HepG2 (cell line): ENCODE measurements around the gene SLC19A1. TPM values are rescaled to one million over a fixed set of nuclear protein-coding genes. Genes with fewer than 3 reads are reported as not detected.
"Not testable (repeated sequence)": the region's sequence is repeated elsewhere in the genome, so short reads cannot be mapped to it uniquely, and the experiment has no call there.

Experiments used
- ATAC-seq: fragments of 200-7000 bp; cut with Tn5 transposase; 3 replicates; pipeline ENCODE4 v1.9.1; 2020; ENCODE audit warnings: mild to moderate bottlenecking, moderate library complexity
- BruUV-seq: library from RNA; stranded (reverse); fragments of 400-500 nt; replicated peaks from 2 replicates; lab custom pipeline; 2021; lab: Mats Ljungman, UMichigan
- CTCF ChIA-PET: fragments of 300-600 bp; formaldehyde crosslinking; extraction: SDS; loops from one replicate; lab custom pipeline; 2021; ENCODE audit warnings: low total read pairs, inconsistent platforms, low intra/inter-chr PET ratio; lab: Yijun Ruan, JAX
- POLR2A ChIA-PET: fragments of 350-600 bp; sonication (Branson Sonifier 250); formaldehyde crosslinking; loops from one replicate; lab custom pipeline; 2020; ENCODE audit warnings: antibody characterized with exemption, inconsistent platforms; lab: Yijun Ruan, JAX
- DNase-seq: peaks from one replicate; pipeline ENCODE4 v3.0.0-alpha.2; 2015; ENCODE audit warnings: low spot score
- FAIRE-seq: peaks from 3 replicates; lab custom pipeline; 2011; peaks lifted over from hg19 to GRCh38; lab: Jason Lieb, UNC
- H2AFZ ChIP-seq: one replicate; pipeline ENCODE4 v1.6.1; 2011; ENCODE audit warnings: low read length, inconsistent platforms
- H3K27ac ChIP-seq: fragments of 300-600 bp; 3 replicates; pipeline ENCODE4 v1.8.0; 2011; ENCODE audit warnings: mixed run types, mild to moderate bottlenecking, mixed read lengths, low read length, inconsistent platforms; ENCODE audit not compliant: insufficient read depth; ENCODE audit errors: extremely low read length
- H3K27me3 ChIP-seq, 2 experiments: fragments of 200-600 bp in 1 of 2; 2 replicates in 1 of 2; 3 replicates in 1 of 2; pipeline versions ENCODE4 v1.6.0 to v1.8.0; 2011; ENCODE audit warnings: low read length in 2 of 2, mild to moderate bottlenecking in 2 of 2, moderate library complexity in 2 of 2, inconsistent platforms in 1 of 2; ENCODE audit not compliant: insufficient read depth in 2 of 2, control insufficient read depth in 1 of 2
- H3K36me3 ChIP-seq, 2 experiments: fragments of 200-600 bp in 1 of 2; replicated peaks in 1 of 2; 2 replicates in 1 of 2; 3 replicates in 1 of 2; pipeline versions ENCODE4 v1.5.1 to v1.8.0; 2011; ENCODE audit warnings: low read length in 2 of 2, inconsistent platforms in 1 of 2; ENCODE audit not compliant: insufficient read depth in 2 of 2, control insufficient read depth in 1 of 2
- H3K4me1 ChIP-seq: 2 replicates; pipeline ENCODE4 v1.5.1; 2012; ENCODE audit warnings: low read length, inconsistent platforms; ENCODE audit not compliant: insufficient read depth
- H3K4me2 ChIP-seq: 2 replicates; pipeline ENCODE4 v1.6.0; 2011; ENCODE audit warnings: low read depth, low read length, inconsistent platforms
- H3K4me3 ChIP-seq, 3 experiments: fragments of 200-600 bp in 1 of 3; sonication (generic), shearing (Covaris generic) in 1 of 3; replicated peaks in 1 of 3; 2 replicates each; pipeline ENCODE4 v1.5.1; 2011 to 2016; ENCODE audit warnings: low read length in 3 of 3, inconsistent platforms in 2 of 3, low read depth in 2 of 3, mild to moderate bottlenecking in 2 of 3, control low read depth in 1 of 3, mixed read lengths in 1 of 3; ENCODE audit not compliant: insufficient read depth in 1 of 3
- H3K79me2 ChIP-seq: one replicate; pipeline ENCODE4 v1.6.1; 2011; ENCODE audit warnings: low read length, inconsistent platforms; ENCODE audit not compliant: insufficient read depth
- H3K9ac ChIP-seq: 2 replicates; pipeline ENCODE4 v1.6.0; 2011; ENCODE audit warnings: mild to moderate bottlenecking, low read depth, low read length, inconsistent platforms; ENCODE audit not compliant: insufficient read depth
- H3K9me3 ChIP-seq: 2 replicates; pipeline ENCODE4 v1.5.1; 2012; ENCODE audit warnings: mild to moderate bottlenecking, low read length
- H4K20me1 ChIP-seq: 2 replicates; pipeline ENCODE4 v1.6.0; 2011; ENCODE audit warnings: inconsistent platforms, mild to moderate bottlenecking, low read length, moderate library complexity; ENCODE audit not compliant: insufficient read depth
- AGO2 ChIP-seq: fragments of 200-400 bp; formaldehyde crosslinking; optimal IDR thresholded peaks from 2 replicates; pipeline ENCODE3; 2017; ENCODE audit warnings: mild to moderate bottlenecking, low read depth, low read length, moderate library complexity
- HNRNPLL ChIP-seq: fragments of 200-400 bp; formaldehyde crosslinking; IDR thresholded peaks from 2 replicates; pipeline ENCODE4 v1.6.1; 2017; ENCODE audit warnings: mild to moderate bottlenecking, low read depth, low read length; ENCODE audit not compliant: poor library complexity, severe bottlenecking
- JUND ChIP-seq: sonication (generic); formaldehyde crosslinking; IDR thresholded peaks from 2 replicates; pipeline ENCODE4 v1.8.0; 2022; ENCODE audit warnings: mild to moderate bottlenecking, missing genetic modification reagents
- PCBP1 ChIP-seq: fragments of 200-400 bp; formaldehyde crosslinking; IDR thresholded peaks from 2 replicates; pipeline ENCODE4 v1.6.1; 2017; ENCODE audit warnings: mild to moderate bottlenecking, low read depth, low read length, borderline replicate concordance
- RBM22 ChIP-seq: fragments of 200-400 bp; formaldehyde crosslinking; optimal IDR thresholded peaks from 2 replicates; pipeline ENCODE3; 2017; ENCODE audit warnings: mild to moderate bottlenecking, low read length, moderate library complexity
- ZNF496 ChIP-seq: sonication (generic); formaldehyde crosslinking; IDR thresholded peaks from 2 replicates; pipeline ENCODE4 v1.8.1; 2023; ENCODE audit warnings: mild to moderate bottlenecking, moderate library complexity, missing genetic modification reagents; ENCODE audit not compliant: insufficient replicate concordance
- ZNF567 ChIP-seq: sonication (generic); formaldehyde crosslinking; IDR thresholded peaks from 2 replicates; pipeline ENCODE4 v1.8.1; 2023; ENCODE audit warnings: mild to moderate bottlenecking, missing genetic modification reagents, borderline replicate concordance
- ZNF687 ChIP-seq: sonication (generic); formaldehyde crosslinking; IDR thresholded peaks from 2 replicates; pipeline ENCODE4 v1.5.1; 2020; ENCODE audit warnings: mild to moderate bottlenecking, missing genetic modification reagents, moderate library complexity
- ZZZ3 ChIP-seq: sonication (generic); formaldehyde crosslinking; IDR thresholded peaks from 2 replicates; pipeline ENCODE4 v1.4.0; 2020; ENCODE audit warnings: missing genetic modification reagents, mild to moderate bottlenecking, borderline replicate concordance
- WGBS: methylation state at CpG from one replicate; pipeline ENCODE4 v1.1.6; 2017; ENCODE audit warnings: low lambda C conversion rate; 5-methylcytosine and 5-hydroxymethylcytosine counted together
- in situ Hi-C: cut with HindIII; loops from 2 replicates; pipeline ENCODE4 v1.10.0; 2017; ENCODE audit warnings: low pct_unique_long_range_greater_than_20kb; ENCODE audit not compliant: extremely low pct_ligation_motif_present
- intact Hi-C: fragments of 100-400 bp; cut with micrococcal nuclease; formaldehyde crosslinking; loops from one replicate; pipeline ENCODE4 v1.10.0; 2022; ENCODE audit not compliant: unreplicated experiment
- polyA plus RNA-seq, 8 experiments: library from polyadenylated mRNA; depleted of rRNA in 3 of 8; stranded (reverse) in 7 of 8; unstranded in 1 of 8; fragments of >200 nt; fragmentation: Illumina TruSeq in 4 of 8; extraction: Trizol in 4 of 8; gene quantifications; 2 replicates each; pipeline versions ENCODE4 v1.2.1 to v1.2.3, GENCODE V29; 2011 to 2016; ENCODE audit warnings: low read depth in 4 of 8, missing spikeins in 1 of 8, mixed read lengths in 1 of 8; ENCODE audit not compliant: insufficient read depth in 1 of 8
- total RNA-seq, 5 experiments: library from RNA; depleted of rRNA; stranded (reverse); fragments of >200 nt; fragmentation: Illumina TruSeq; extraction: Trizol; gene quantifications; 2 replicates each; pipeline ENCODE4 v1.2.3, GENCODE V29; 2016; ENCODE audit warnings: low read depth in 1 of 5

SLC19A1 gene
- total and polyA plus RNA-seq, 2 of the 13 experiments (the other 11 are each of a cell fraction or from before 2014, with no cell fraction given) = 21.8 to 23.0 TPM

- no peak for DNase-seq
- no TSS peak for BruUV-seq
- Histone ChIP-seq H3K4me1 (peaks cover 16% of the 10 kb centered on the region), H4K20me1 (no peaks in the 10 kb centered on the region), H3K36me3 (peaks cover 2 to 7% of the 10 kb centered on the region in 2 experiments; a peak in 2 of 5 replicates), H3K4me3 (no peak overlapping the region), H3K9ac (no peak overlapping the region), H3K27ac (no peak overlapping the region), H3K27me3 (no peaks in the 10 kb centered on the region), H2AFZ (no peak overlapping the region), H3K9me3 (no peaks in the 10 kb centered on the region), H3K4me2 (no peak overlapping the region), H3K79me2 (no peaks in the 10 kb centered on the region)
- WGBS = 100% methylated on average over 2 of the region's 22 CpGs
- in situ Hi-C loops (no loop called here), intact Hi-C loops (no loop called here)
- ChIA-PET POLR2A (interaction anchor here (1.0 kb wide), 1 partner anchor 35 kb away, joined by 3 read pairs; no protein-coding TSS in a partner anchor), CTCF (no interaction called here)
- ATAC-seq = no peak
- no peak for FAIRE-seq
- no peak for TF ChIP-seq JUND (CRISPR knock-in tag)
- peak; percentile 12 for TF ChIP-seq HNRNPLL
- TF ChIP-seq AGO2 = peak; percentile 55
- TF ChIP-seq PCBP1 = 0 out of 2 replicates have a peak, but pooled peaks have one; percentile 9
- no peak for TF ChIP-seq ZNF567
- peak; percentile 7; the same call in 1 of the 2 replicates for TF ChIP-seq ZNF687 (CRISPR knock-in tag)
- TF ChIP-seq ZNF496 (CRISPR knock-in tag) = no peak
- peak; percentile 31 for TF ChIP-seq RBM22
- no peak for TF ChIP-seq ZZZ3
Measured at GRCh38 chr21:45504021-45504515, 38.2 kb downstream of the SLC19A1 start.

GRCh38 chr21:45503226-45503625 lies 39.0 kb downstream of the SLC19A1 start:
- intact Hi-C loops, H3K4me1 ChIP-seq, H3K4me3 ChIP-seq, H3K79me2 ChIP-seq, POLR2A ChIA-PET, H3K9ac ChIP-seq, H3K27ac ChIP-seq, FAIRE-seq, in situ Hi-C loops, H2AFZ ChIP-seq, H3K36me3 ChIP-seq, H3K27me3 ChIP-seq, CTCF ChIA-PET, ATAC-seq, H3K4me2 ChIP-seq, H3K9me3 ChIP-seq, BruUV-seq, H4K20me1 ChIP-seq, DNase-seq: not testable (repeated sequence)
- 100% methylated on average over 3 of the region's 4 CpGs for WGBS
